ENCODE measurements around the gene MORN1. TPM values are rescaled to one million over a fixed set of nuclear protein-coding genes. Genes with fewer than 3 reads are reported as not detected.

The MORN1 gene
- total and polyA plus RNA-seq, 2 of the 4 experiments (the other 2 are of a cell fraction), result 3.0 to 4.2 TPM

DNA sequence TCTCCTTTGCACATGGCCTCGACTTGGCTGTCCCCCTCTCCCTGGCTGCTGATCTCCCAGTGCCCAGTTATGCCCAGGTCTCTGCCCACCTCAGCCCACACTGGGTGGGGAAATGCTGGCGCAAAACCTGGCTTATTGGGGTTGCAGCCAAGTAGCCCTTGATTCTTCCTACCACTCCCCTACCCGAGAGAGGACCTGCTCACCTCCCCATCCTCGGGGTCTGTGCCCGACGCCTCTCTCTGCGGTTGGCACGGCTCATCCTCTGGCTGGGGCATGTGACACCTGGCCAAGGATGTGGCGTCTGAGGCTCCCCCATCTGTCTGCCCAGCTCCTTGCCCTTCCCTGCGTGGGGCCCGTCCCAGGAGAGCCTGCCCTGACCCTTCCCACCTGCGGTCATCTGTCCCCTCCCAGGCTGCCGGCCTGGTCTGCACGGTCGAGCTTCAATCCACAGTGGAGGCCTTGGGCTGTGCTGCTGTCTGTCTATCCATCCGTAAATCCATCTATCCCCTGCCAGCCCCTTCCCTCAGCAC is 27.5 kb upstream of the MORN1 start:
- no peak overlapping the region for H3K4me3 ChIP-seq (ENCODE audit: insufficient read depth, low read depth, low read length)
- no peak overlapping the region for H2BK5ac ChIP-seq (ENCODE audit: low read depth, low read length, poor library complexity, severe bottlenecking)
- DNase-seq, result no peak
- no peaks in the 10 kb centered on the region for H4K20me1 ChIP-seq (ENCODE audit: insufficient read depth, low read length)
- peaks cover 6% of the 10 kb centered on the region for H3K9me3 ChIP-seq (ENCODE audit: control insufficient read depth, insufficient read depth, low read length)
- H2AK5ac ChIP-seq (ENCODE audit: low read depth, low read length), result no peak overlapping the region
- no peak overlapping the region for H3K27ac ChIP-seq (ENCODE audit: insufficient read depth, low read length)
- H2BK15ac ChIP-seq (ENCODE audit: low read depth, low read length), result no peak overlapping the region
- H3K9ac ChIP-seq (ENCODE audit: low read depth, low read length), result no peak overlapping the region
- CTCF ChIA-PET, result no interaction called here
- H2AFZ ChIP-seq (replicated peaks; ENCODE audit: low read length, poor library complexity), result peak overlapping the region; percentile 62
- dilution Hi-C loops (cut with HindIII; ENCODE audit: low sequenced_read_pairs, unreplicated experiment), result no loop called here
- BruUV-seq (replicated peaks), result no TSS peak
- no peak overlapping the region for H3K4ac ChIP-seq (ENCODE audit: low read depth, low read length)
- H2BK120ac ChIP-seq (ENCODE audit: low read depth, low read length), result no peak overlapping the region
- no peaks in the 10 kb centered on the region for H3K9me1 ChIP-seq (ENCODE audit: insufficient read depth, low read length)
- H3K23ac ChIP-seq (ENCODE audit: low read depth, low read length), result no peak overlapping the region
- H4K5ac ChIP-seq (ENCODE audit: low read depth, low read length), result no peak overlapping the region
- no peak overlapping the region for H3K18ac ChIP-seq (ENCODE audit: low read depth, low read length)
- in situ Hi-C loops (cut with MboI; ENCODE audit: low sequenced_read_pairs), result loop anchor here (25.0 kb wide), 1 partner anchor 893 kb away; no protein-coding TSS in a partner anchor
- intact Hi-C loops (cut with micrococcal nuclease), result loop anchor here (10.0 kb wide), 1 partner anchor 896 kb away; no protein-coding TSS in a partner anchor
- peaks cover 3% of the 10 kb centered on the region for H3K4me1 ChIP-seq (ENCODE audit: control insufficient read depth, insufficient read depth, low read length)
- ATAC-seq (ENCODE audit: low read depth), result no peak
- no peak overlapping the region for H2BK20ac ChIP-seq (ENCODE audit: low read depth, low read length)
- POLR2A ChIA-PET (ENCODE audit: unreplicated experiment), result no interaction called here
- WGBS, 2 experiments (ENCODE audit: extremely low coverage in 2 of 2, insufficient read length in 1 of 2), result 72% methylated on average over 11 of the region's 16 CpGs; no CpG with 5 or more reads in 1 of the 2 experiments
- no peak overlapping the region for H3K4me2 ChIP-seq (ENCODE audit: low read depth, low read length)
- H3K36me3 ChIP-seq (ENCODE audit: control insufficient read depth, insufficient read depth, low read length), result no peaks in the 10 kb centered on the region
- no peak overlapping the region for H2AK9ac ChIP-seq (replicated peaks; ENCODE audit: low read depth, low read length, poor library complexity)
- H3K56ac ChIP-seq (ENCODE audit: extremely low read depth, insufficient read depth, low read length), result no peak overlapping the region
- H4K8ac ChIP-seq (ENCODE audit: low read depth in 2 of 2, low read length in 2 of 2), result no peak overlapping the region
- no peak overlapping the region for H4K91ac ChIP-seq (ENCODE audit: insufficient read depth, low read depth, low read length)
- peaks cover 0 to 5% of the 10 kb centered on the region in 2 experiments; a peak in 1 of 4 replicates for H3K79me1 ChIP-seq (ENCODE audit: low read depth in 1 of 2, low read length in 2 of 2)
- TF ChIP-seq, protein P1, sequence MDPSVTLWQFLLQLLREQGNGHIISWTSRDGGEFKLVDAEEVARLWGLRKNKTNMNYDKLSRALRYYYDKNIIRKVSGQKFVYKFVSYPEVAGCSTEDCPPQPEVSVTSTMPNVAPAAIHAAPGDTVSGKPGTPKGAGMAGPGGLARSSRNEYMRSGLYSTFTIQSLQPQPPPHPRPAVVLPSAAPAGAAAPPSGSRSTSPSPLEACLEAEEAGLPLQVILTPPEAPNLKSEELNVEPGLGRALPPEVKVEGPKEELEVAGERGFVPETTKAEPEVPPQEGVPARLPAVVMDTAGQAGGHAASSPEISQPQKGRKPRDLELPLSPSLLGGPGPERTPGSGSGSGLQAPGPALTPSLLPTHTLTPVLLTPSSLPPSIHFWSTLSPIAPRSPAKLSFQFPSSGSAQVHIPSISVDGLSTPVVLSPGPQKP (IDR thresholded peaks at IDR 0.05; ENCODE audit: borderline replicate concordance, low read depth, low read length), result no peak
- TF ChIP-seq POLR2A (IDR thresholded peaks at IDR 0.05; ENCODE audit: low read depth, low read length), result no peak
- TF ChIP-seq SMC3 (IDR thresholded peaks at IDR 0.05; ENCODE audit: low read depth, low read length), result no peak
- TF ChIP-seq MAZ (IDR thresholded peaks at IDR 0.05; ENCODE audit: borderline replicate concordance, low read depth, low read length), result no peak
- TF ChIP-seq BHLHE40 (IDR thresholded peaks at IDR 0.05; ENCODE audit: low read depth, low read length), result no peak
- TF ChIP-seq RCOR1 (IDR thresholded peaks at IDR 0.05; ENCODE audit: insufficient replicate concordance, low read length), result no peak
- TF ChIP-seq NFE2L2 (IDR thresholded peaks at IDR 0.05; ENCODE audit: low read depth, low read length), result no peak
- no peak for TF ChIP-seq MXI1 (IDR thresholded peaks at IDR 0.05; ENCODE audit: borderline replicate concordance, low read depth, low read length)
- TF ChIP-seq USF2 (IDR thresholded peaks at IDR 0.05; ENCODE audit: low read depth, low read length), result no peak
- no peak for TF ChIP-seq CHD1 (IDR thresholded peaks at IDR 0.05; ENCODE audit: low read depth, low read length)
- no peak for TF ChIP-seq RFX5 (IDR thresholded peaks at IDR 0.05; ENCODE audit: low read depth, low read length)
- no peak for TF ChIP-seq CTCF (conservative IDR thresholded peaks at IDR 0.05; ENCODE audit: low read depth, low read length)
- peaks cover 5% of the 10 kb centered on the region; the same call in 1 of the 2 replicates for H3K27me3 ChIP-seq (ENCODE audit: control insufficient read depth, insufficient read depth, low read length)
- no peak overlapping the region for H3K14ac ChIP-seq (replicated peaks; ENCODE audit: low read depth, low read length)

Data from IMR-90 (cell line).